Cardiac muscle cell (in vitro differentiated cells and primary cell): ENCODE results near the gene TMCO1. TPM values are rescaled to one million over a fixed set of nuclear protein-coding genes. Genes with fewer than 3 reads are reported as not detected.
"Not testable (repeated sequence)": the region's sequence is repeated elsewhere in the genome, so short reads cannot be mapped to it uniquely, and the experiment has no call there.

ENCODE experiments used
- DNase-seq, 2 donors: peaks; one replicate each; pipeline versions ENCODE4 v3.0.0 to v3.0.0-alpha.2; 2010 to 2017; ENCODE audit warnings: low read depth in 1 of 2, low spot score in 1 of 2
- H3K27ac ChIP-seq: fragments of 200-600 bp; sonication (generic); 2 replicates; pipeline ENCODE4 v1.5.1; 2016
- H3K27me3 ChIP-seq: fragments of 200-600 bp; sonication (generic); 2 replicates; pipeline ENCODE4 v1.6.0; 2016; ENCODE audit warnings: control low read depth
- H3K36me3 ChIP-seq: fragments of 200-600 bp; sonication (generic); 2 replicates; pipeline ENCODE4 v1.5.1; 2016; ENCODE audit warnings: control low read depth
- H3K4me1 ChIP-seq: fragments of 200-600 bp; sonication (generic); 2 replicates; pipeline ENCODE4 v1.8.1; 2017; ENCODE audit warnings: low read depth, mild to moderate bottlenecking, mixed run types
- H3K4me3 ChIP-seq: fragments of 200-600 bp; sonication (generic); 2 replicates; pipeline ENCODE4 v1.5.1; 2016; ENCODE audit warnings: mild to moderate bottlenecking
- H3K9me3 ChIP-seq: fragments of 200-600 bp; sonication (generic); 2 replicates; pipeline ENCODE4 v1.5.1; 2017; ENCODE audit warnings: low read depth, mild to moderate bottlenecking, control low read depth
- polyA plus RNA-seq: library from polyadenylated mRNA; unstranded; fragments of >200 nt; fragmentation: Nextera tagmentation; extraction: Ambion mirVana; gene quantifications from 2 replicates; pipeline ENCODE4 v1.2.1, GENCODE V29; 2016
- total RNA-seq: library from RNA; depleted of rRNA; stranded (reverse); fragments of >200 nt; gene quantifications from 2 replicates; pipeline ENCODE4 v1.2.3, GENCODE V29; 2016
- TF ChIP-seq, protein P1 (sequence below): IDR thresholded peaks from 2 replicates; pipeline ENCODE4 v1.5.1; 2012; ENCODE audit warnings: low read depth, mild to moderate bottlenecking, low read length

TMCO1 gene
- total and polyA plus RNA-seq, 2 experiments from 2014 or later, result 32.5 to 111 TPM

DNA sequence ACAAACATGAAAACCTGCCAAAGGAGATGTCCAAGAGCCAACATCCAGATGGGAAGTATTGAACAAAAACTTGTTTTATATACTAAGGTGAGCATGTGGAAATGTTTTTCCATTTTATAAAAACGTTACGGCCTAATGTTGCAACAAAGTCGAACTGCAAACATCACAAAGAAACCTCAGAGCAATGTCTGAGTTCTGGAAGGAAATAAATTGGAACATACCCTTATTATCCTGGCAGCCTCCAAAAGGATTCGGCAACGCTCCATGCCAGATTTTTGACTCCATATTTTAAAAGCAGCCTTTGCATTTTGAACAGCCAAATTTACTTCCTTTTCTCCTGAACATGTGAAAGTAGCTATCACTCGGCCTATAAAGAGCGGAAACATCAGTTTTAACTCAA, 73.6 kb downstream of the TMCO1 start:
- H3K9me3 ChIP-seq, result no peaks in the 10 kb centered on the region
- H3K4me1 ChIP-seq, result peaks cover 3% of the 10 kb centered on the region
- H3K27me3 ChIP-seq, result no peaks in the 10 kb centered on the region
- TF ChIP-seq, protein P1, sequence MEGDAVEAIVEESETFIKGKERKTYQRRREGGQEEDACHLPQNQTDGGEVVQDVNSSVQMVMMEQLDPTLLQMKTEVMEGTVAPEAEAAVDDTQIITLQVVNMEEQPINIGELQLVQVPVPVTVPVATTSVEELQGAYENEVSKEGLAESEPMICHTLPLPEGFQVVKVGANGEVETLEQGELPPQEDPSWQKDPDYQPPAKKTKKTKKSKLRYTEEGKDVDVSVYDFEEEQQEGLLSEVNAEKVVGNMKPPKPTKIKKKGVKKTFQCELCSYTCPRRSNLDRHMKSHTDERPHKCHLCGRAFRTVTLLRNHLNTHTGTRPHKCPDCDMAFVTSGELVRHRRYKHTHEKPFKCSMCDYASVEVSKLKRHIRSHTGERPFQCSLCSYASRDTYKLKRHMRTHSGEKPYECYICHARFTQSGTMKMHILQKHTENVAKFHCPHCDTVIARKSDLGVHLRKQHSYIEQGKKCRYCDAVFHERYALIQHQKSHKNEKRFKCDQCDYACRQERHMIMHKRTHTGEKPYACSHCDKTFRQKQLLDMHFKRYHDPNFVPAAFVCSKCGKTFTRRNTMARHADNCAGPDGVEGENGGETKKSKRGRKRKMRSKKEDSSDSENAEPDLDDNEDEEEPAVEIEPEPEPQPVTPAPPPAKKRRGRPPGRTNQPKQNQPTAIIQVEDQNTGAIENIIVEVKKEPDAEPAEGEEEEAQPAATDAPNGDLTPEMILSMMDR, result no peak
- no peak overlapping the region for H3K4me3 ChIP-seq
- H3K36me3 ChIP-seq, result no peaks in the 10 kb centered on the region
- no peak overlapping the region for H3K27ac ChIP-seq
- no peak for DNase-seq

DNA sequence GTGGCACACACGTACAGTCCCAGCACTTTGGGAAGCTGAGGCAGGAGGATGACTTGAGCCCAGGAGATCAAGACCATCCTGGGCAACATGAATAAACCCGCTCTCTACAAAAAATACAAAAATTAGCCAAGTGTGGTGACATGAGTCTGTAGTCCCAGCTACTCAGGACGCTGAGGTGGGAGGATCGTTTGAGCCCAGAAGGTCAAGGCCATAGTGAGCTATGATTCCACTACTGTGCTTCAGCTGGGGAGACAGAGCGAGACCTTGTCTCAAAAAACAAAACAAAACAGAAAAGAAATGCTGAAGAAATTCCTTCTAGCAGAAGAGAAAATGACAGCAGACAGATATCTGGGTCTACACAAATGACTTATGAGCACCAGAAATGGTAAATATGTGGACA, 80.6 kb downstream of the TMCO1 start:
- H3K27ac ChIP-seq, result no peak overlapping the region
- no peak for DNase-seq
- TF ChIP-seq, protein P1, result no peak

DNA sequence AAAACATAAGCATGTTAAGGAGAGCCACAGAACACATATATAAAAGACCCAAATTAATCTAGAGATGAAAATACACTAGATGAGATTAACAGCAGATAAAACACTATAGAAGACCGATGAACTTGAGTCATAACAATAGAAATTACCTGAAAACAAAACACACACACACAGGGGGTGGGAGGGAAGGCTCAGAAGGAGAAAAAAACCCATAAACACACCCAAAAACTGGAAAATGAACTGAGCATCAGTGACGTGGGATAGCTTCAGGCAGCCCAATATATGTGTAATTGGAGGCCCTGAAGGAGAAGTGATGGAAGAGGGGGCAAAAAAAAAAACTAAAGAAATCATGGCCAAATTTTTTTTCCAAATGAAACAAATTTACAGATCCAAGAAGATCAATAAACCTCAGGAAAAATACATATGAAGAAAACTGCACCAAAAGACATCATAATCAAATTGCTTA, 81.7 kb downstream of the TMCO1 start:
- H3K27ac ChIP-seq, result no peak overlapping the region
- no peaks in the 10 kb centered on the region for H3K27me3 ChIP-seq
- DNase-seq, result no peak
- H3K4me1 ChIP-seq, result no peaks in the 10 kb centered on the region
- H3K4me3 ChIP-seq, result no peak overlapping the region
- peaks cover 7% of the 10 kb centered on the region for H3K36me3 ChIP-seq
- H3K9me3 ChIP-seq, result no peaks in the 10 kb centered on the region
- TF ChIP-seq, protein P1, result no peak

More for the DNA sequence above, 80.6 kb downstream of the TMCO1 start:
- Histone ChIP-seq H3K4me1 (no peaks in the 10 kb centered on the region), H3K4me3 (no peak overlapping the region), H3K27me3 (no peaks in the 10 kb centered on the region), H3K36me3 (no peaks in the 10 kb centered on the region), H3K9me3 (no peaks in the 10 kb centered on the region)

DNA sequence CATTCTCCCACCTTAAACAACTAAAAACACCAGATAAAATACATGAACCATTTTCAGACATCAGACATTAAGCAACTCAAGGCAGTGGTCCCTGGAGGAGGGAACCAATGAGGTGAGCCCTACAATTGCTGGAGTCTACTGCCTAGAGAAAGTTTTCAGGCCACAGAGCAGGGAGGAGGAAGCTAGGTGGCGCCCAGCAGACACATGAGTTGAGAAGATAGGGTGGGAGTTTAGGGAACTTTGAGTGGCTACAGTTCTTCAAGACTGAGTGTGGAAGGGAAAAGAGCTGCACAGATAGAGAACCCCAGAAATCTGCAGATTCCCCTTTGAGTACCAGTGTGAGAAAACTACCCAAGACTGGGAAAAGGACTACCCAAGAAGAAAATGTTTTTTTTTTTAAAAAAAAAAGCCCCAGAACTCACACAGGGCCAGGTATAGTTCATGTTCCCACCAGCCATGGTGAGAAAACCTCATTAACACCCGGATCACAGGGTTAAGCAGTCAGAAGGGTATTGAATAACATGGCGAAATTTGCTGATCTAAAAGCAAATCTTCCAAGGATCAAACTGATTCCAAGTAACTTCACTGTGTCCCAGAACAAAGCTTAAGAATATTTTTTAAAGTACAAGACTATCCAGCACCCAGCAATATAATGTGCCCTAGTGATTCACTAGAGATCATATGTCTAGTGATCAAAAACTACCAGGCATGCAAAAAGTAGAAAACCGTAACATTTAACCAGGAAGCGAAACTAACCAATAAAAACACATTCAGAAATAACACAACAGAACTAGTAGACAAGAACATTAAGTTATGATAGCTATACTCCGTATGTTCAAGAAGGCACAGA, 82.3 kb downstream of the TMCO1 start:
- Histone ChIP-seq H3K27me3 (no peaks in the 10 kb centered on the region), H3K27ac (no peak overlapping the region), H3K9me3 (no peaks in the 10 kb centered on the region), H3K36me3 (peaks cover 12% of the 10 kb centered on the region), H3K4me3 (no peak overlapping the region), H3K4me1 (no peaks in the 10 kb centered on the region)
- TF ChIP-seq, protein P1, result peak; percentile 16
- no peak for DNase-seq

DNA sequence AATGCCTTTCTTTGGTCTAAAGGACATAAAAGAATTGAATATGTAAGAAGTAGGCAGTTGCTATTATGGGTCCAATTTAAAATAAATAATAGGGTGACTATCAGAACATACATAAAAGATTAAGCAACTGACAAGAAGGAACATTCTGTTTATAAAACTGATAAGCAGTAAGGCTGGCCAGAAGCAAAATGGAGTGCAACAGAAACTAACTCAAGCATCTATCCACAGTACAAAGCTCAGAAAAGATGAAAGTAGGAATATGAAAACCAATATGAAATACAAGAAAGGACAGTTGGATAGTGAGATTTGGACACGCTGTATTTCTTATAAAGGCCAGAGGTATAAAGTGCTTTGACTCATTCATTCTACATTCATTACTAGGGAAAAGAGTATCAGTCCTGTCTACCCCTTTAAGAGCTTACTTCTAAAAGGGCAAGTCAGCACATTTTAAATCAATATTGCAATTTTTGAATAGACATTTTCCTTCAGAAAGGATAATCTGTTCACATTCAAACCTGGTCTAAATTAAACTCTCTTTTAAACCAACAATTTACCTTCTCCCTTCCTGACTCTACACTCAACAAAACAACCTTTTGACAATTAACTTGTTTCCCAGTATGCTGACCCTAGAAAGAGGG, 84.7 kb downstream of the TMCO1 start:
- Histone ChIP-seq H3K27me3 (no peaks in the 10 kb centered on the region), H3K9me3 (no peaks in the 10 kb centered on the region), H3K27ac (no peak overlapping the region), H3K4me1 (no peaks in the 10 kb centered on the region), H3K36me3 (peaks cover 21% of the 10 kb centered on the region), H3K4me3 (no peak overlapping the region)
- TF ChIP-seq, protein P1, result no peak
- no peak for DNase-seq

DNA sequence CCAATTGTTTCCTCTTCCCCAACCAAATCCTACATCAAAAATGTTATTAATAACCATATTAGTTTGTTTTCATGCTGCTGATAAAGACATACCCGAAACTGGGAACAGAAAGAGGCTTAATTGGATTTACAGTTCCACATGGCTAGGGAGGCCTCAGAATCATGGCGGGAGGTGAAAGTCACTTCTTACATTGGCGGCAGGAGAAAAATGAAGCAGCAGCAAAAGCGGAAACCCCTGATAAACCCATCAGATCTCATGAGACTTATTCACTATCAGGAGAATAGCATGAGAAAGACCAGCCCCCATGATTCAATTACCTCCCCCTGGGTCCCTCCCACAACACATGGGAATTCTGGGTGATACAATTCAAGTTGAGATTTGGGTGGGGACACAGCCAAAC, 87.9 kb downstream of the TMCO1 start:
- not testable (repeated sequence) for H3K9me3 ChIP-seq, DNase-seq, H3K4me3 ChIP-seq, H3K27ac ChIP-seq, H3K4me1 ChIP-seq, H3K27me3 ChIP-seq
- peaks cover 31% of the 10 kb centered on the region for H3K36me3 ChIP-seq
